GM18517 (cell line): ENCODE measurements around the gene NOL6.
"Not testable (repeated sequence)": the region's sequence is repeated elsewhere in the genome, so short reads cannot be mapped to it uniquely, and the experiment has no call there.

Experiments
- ATAC-seq: cut with Tn5 transposase; IDR thresholded peaks from one replicate; pipeline ENCODE4 v1.9.1; 2021; ENCODE audit warnings: mild to moderate bottlenecking, moderate library complexity; ENCODE audit not compliant: unreplicated experiment

The NOL6 gene

DNA sequence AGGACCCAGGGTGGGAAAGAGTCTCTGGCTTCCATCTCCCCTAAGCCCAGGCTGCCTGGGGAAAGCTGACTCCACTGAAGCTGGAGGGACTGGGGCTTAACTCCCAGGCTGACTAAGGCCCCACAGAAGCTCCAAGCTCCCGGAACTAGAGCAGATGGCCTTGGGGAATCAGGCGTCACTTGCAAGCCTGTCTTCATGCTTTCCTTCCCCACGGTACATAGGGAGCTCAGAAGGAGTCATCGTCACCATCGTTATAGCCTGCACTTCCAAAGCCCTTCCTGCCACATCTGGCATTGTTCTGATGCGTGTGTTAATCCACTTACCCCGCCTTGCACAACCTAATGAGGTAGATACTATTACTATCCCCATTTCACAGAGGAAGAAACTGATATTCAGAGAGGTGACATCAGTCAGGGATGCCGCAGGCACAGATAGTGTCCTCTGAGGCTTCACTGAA lies 37.9 kb downstream of the NOL6 start:
- no peak for ATAC-seq

DNA sequence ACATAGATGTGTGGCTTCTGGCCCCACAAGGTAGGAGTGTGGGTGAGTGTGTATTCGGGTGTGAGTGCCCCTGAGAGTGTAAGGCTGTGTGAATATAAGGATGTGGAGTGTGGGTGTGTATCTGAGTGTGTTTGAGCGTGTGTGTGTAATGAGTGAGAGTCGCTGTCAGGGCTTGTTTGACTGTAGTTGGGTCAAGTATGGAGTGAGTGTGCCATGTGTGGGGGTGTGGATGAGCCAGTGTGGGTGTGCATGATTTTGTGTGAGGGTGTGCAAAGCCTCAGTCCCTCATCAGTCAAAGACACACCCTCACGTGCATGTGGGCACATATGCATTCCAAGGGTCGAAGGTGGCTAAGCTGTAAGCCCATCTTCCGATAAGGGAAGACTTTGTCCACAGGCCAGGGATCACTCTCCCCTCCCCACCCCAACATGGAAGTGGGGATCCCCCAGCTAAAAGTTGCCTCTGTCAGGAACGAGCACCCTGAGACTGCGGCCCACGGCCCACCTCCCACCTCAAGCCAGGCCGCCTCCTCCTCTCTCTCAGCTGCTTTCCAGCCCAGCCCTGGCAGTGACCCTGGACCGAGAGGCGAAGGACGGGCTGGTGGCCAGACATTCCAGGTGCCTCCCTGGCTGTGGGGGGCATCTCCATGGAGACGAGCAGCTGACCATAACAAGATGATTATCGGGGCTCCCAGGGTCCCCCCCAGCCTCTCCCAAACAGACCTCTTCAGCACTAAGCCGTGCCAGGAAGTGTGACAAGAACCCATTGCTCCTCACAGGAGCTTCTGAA lies 39.2 kb downstream of the NOL6 start:
- no peak for ATAC-seq

DNA sequence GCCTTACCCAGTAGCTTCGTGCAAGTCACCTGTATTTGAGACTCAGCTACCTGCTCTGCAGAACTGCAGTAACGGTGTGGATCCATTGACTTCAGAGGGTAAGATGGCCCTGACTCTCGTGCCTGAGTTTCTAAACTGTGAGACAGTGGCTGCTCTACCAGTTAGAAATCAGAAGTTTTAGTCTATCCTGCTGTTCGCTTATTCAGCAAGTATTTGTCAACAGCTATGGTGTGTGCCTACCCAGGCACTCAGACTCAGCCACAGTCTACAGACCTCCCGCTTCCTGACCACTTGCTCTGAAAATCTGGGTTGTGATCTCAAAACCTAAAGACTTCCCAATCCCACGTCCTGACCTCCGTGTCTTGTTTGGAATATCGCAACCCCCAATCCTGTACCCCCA lies 39.9 kb downstream of the NOL6 start:
- no peak for ATAC-seq

DNA sequence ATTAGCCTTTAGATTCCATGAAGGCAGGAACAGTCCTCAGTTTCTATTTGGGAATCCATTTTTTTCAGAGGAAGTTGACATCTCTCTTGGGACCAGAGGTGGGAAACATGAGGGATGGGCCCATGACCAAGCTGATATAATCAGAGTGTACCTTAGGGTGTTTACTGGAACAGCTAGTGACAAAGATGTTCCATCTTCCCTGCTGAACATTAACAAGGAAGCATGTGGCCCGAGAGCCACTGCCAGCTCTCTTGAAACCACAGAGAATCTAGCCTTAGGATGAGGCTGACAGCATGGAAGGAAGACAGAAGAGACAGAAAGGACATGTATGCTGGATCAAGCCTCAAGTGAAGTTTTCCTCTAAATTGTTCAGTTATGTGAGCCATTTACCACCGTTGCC lies 42.3 kb downstream of the NOL6 start:
- no peak for ATAC-seq

DNA sequence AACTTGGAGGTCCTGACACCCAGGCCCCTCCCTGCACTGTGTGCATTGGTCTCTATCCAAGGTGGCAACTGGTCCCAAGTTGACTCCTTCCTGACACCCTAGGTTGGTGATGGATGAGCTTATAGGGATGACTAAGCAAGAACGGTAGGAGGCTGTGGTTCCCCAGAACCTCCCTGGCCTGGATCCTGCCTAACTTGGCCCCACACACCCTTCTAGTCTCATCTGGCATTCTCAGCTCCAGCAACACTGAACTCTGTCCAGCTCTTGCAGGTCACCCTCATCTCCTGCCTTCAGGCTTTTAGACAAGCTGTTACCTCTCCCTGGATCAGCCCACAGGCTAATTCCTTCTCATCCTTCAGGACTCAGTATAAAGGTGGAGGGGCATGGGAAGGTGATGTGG lies 42.8 kb downstream of the NOL6 start:
- ATAC-seq = no peak

DNA sequence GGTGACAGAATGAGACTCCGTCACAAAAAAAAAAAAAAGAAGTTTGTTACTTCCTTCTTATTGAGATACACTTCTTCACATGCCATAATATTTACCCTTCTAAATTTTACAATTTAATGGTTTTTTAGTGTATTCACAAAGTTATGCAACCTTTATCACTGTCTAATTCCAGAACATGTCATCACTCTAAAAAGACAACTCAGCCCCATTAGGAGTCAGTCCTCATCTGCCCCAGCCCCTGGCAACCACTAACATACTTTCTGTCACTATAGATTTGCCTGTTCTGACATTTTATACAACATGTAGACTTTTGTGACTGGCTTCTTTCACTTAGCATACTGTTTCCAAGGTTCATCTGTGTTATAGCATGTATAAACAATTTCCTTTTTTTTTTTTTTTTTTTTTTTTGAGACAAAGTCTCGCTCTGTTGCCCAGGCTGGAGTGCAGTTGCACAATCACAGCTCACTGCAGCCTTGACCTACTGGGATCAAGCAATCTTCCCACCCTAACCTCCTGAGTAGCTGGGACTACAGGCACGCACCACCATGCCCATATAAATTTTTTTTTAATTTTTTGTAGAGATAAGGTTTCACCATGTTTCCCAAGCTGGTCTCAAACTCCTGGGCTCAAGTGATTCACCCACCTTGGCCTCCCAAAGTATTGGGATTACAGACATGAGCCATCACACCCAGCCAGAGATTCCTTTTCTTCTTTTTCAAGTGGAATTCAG lies 44.3 kb downstream of the NOL6 start:
- ATAC-seq = no peak

DNA sequence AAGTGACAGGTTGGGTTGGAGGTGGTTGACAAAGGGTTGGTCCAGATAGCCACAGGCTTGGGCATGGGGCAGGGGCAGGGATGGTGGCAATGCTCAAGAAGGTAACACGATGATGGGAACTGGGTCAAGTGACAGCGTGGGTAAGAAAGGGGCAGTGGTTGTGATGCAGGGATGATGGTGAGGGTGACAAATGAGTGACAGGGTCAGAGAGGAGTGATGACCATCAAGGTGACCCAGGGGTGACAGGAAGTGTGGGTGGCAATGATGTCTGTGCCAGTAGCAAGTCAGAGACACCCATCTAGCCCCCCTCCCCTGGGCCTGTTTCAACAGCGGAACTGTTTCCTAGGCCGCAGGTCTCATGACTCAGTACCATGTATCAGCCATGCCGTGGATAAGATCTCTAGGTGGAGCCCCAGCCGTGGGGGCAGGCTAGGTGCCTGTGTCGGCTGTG lies 46.9 kb downstream of the NOL6 start:
- ATAC-seq = no peak

- no peak for ATAC-seq
These were observed 48.6 kb downstream of the NOL6 start for GRCh38 chr9:33425128-33425533.

- ATAC-seq = not testable (repeated sequence)
These were observed 49.2 kb downstream of the NOL6 start for GRCh38 chr9:33424492-33424891.

DNA sequence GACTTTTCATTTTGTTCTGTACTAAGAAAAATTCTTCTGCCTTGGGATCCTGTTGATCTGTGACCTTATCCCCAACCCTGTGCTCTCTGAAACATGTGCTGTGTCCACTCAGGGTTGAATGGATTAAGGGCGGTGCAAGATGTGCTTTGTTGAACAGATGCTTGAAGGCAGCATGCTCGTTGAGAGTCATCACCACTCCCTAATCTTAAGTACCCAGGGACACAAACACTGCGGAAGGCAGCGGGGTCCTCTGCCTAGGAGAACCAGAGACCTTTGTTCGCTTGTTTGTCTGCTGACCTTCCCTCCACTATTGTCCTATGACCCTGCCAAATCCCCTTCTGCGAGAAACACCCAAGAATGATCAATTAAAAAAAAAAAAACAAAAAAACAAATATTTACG lies 49.7 kb downstream of the NOL6 start:
- ATAC-seq = not testable (repeated sequence)

- ATAC-seq = no peak
These were observed 53.9 kb downstream of the NOL6 start for GRCh38 chr9:33419708-33420303.

GRCh38 chr9:33418090-33418489 lies 55.6 kb downstream of the NOL6 start:
- ATAC-seq = no peak

DNA sequence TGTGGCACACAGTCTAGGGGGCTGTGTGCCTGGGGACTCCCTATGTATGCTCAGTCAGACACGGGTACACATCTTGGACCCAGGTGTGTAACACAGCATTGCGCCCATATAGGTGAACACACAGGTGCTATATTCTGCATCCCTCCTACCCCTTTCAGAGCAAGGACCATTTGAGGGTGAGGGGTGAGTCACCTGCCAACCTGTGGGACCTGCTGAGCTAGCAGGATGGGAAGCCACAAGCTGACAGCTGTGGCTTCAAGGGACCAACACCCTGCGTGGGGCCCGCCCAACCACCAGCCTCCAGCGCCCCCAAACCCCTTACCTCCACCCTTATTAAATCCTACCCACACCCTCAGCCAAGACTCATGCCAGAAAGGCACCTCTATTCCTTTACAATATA lies 56.7 kb downstream of the NOL6 start:
- no peak for ATAC-seq

GRCh38 chr9:33415501-33416038 lies 58.2 kb downstream of the NOL6 start:
- ATAC-seq = no peak

DNA sequence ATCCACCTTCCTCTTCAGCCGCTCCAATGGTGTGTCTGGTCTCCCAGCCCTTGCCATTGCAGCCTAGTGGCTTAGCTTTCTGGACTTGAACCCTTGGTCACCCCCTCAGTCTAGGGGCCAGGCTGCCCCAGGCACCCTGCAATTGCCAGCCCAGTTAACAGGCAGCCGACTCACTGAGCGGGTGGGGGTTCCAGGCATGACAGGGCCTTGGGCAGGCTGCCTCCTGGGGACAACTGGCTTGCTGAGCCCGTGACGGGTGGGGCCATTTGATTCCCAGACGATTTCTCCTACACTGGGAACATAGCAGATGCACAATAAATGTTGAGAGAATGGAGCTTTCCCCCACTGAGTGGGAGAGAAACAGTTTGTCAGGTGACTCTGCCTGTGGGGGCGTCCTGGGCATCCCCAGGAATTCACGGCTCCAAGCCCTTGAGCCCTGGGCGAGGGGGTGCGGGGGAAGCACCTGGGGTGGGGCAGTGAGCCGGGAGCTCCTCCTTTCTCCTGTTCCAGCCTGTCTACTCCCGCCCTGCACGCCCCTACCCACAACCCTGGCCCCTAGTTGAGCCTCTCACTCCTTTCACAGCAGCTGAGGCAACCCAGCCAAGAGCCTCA lies 58.7 kb downstream of the NOL6 start:
- no peak for ATAC-seq

GRCh38 chr9:33414268-33414667 lies 59.5 kb downstream of the NOL6 start:
- no peak for ATAC-seq
